ENCODE data around the gene PALB2. TPM values are rescaled to one million over a fixed set of nuclear protein-coding genes. Genes with fewer than 3 reads are reported as not detected.

Gene PALB2
- total and polyA plus RNA-seq, 2 of the 13 experiments (the other 11 are each of a cell fraction or from before 2014, with no cell fraction given): 12.1 to 40.9 TPM

- TF ChIP-seq ZNF710 (CRISPR knock-in tag; IDR thresholded peaks at IDR 0.05; ENCODE audit: borderline replicate concordance) (no peak), TCF12 (IDR thresholded peaks at IDR 0.05) (no peak), TCF12 (CRISPR knock-in tag; IDR thresholded peaks at IDR 0.05) (no peak; the same call in 1 of the 2 replicates), RARA (CRISPR knock-in tag; IDR thresholded peaks at IDR 0.05) (0 out of 2 replicates have a peak, but pooled peaks have one; percentile 11), YEATS4 (CRISPR knock-in tag; IDR thresholded peaks at IDR 0.05; ENCODE audit: borderline replicate concordance) (no peak), TMF1 (CRISPR knock-in tag; IDR thresholded peaks at IDR 0.05; ENCODE audit: low read depth) (peak; percentile 65; the same call in 1 of the 2 replicates), SCMH1 (CRISPR knock-in tag; IDR thresholded peaks at IDR 0.05; ENCODE audit: borderline replicate concordance) (no peak), ZNF441 (CRISPR knock-in tag; IDR thresholded peaks at IDR 0.05; ENCODE audit: borderline replicate concordance) (no peak), ATF7-NPFF (CRISPR knock-in tag; IDR thresholded peaks at IDR 0.05; ENCODE audit: low read depth) (peak; percentile 9; the same call in 1 of the 2 replicates), ZFP1 (CRISPR knock-in tag; IDR thresholded peaks at IDR 0.05) (no peak), TIGD3 (CRISPR knock-in tag; IDR thresholded peaks at IDR 0.05; ENCODE audit: borderline replicate concordance) (0 out of 2 replicates have a peak, but pooled peaks have one; percentile 48), ZKSCAN5 (CRISPR knock-in tag; IDR thresholded peaks at IDR 0.05) (no peak), PRDM15 (CRISPR knock-in tag; IDR thresholded peaks at IDR 0.05) (0 out of 2 replicates have a peak, but pooled peaks have one; percentile 7), ZNF558 (CRISPR knock-in tag; IDR thresholded peaks at IDR 0.05; ENCODE audit: borderline replicate concordance) (0 out of 2 replicates have a peak, but pooled peaks have one; percentile 47), STAT6 (CRISPR knock-in tag; IDR thresholded peaks at IDR 0.05; ENCODE audit: borderline replicate concordance) (no peak), NBN (conservative IDR thresholded peaks at IDR 0.05) (no peak), ZNF274 (CRISPR knock-in tag; IDR thresholded peaks at IDR 0.05) (no peak), ZNF747 (CRISPR knock-in tag; IDR thresholded peaks at IDR 0.05; ENCODE audit: borderline replicate concordance) (peak; percentile 18; the same call in 1 of the 2 replicates)
Observed at GRCh38 chr16:23557779-23558702, 83.1 kb downstream of the PALB2 start (continued).

Data from HepG2 (cell line).